GM20000 (cell line): Measurements from ENCODE around the gene LANCL1.
A peak's percentile ranks its signal among the peaks of the same experiment; 100 is the strongest.

Source experiments
- DNase-seq: peaks from one replicate; pipeline ENCODE4 v3.0.0; 2012; ENCODE audit warnings: low spot score
- CTCF ChIP-seq: IDR thresholded peaks from 2 replicates; pipeline ENCODE4 v1.5.1; 2012; ENCODE audit warnings: mild to moderate bottlenecking, control low read depth; ENCODE audit errors: extremely low read depth, missing control alignments

Gene LANCL1

GRCh38 chr2:210476194-210477128, at the start of gene LANCL1:
TSS of gene LANCL1 (minus strand) at chr2:210476759. CDS start at chr2:210476396, 363 bp downstream.
- no peak for TF ChIP-seq CTCF
- peak; percentile 90 for DNase-seq

GRCh38 chr2:210524533-210524932, 48.0 kb upstream of the LANCL1 start:
- TF ChIP-seq CTCF: no peak

GRCh38 chr2:210523650-210524289, 47.2 kb upstream of the LANCL1 start:
- DNase-seq: no peak
- TF ChIP-seq CTCF: no peak

More at GRCh38 chr2:210524533-210524932, 48.0 kb upstream of the LANCL1 start:
- no peak for DNase-seq

- DNase-seq: no peak
- TF ChIP-seq CTCF: no peak
Measured at GRCh38 chr2:210522399-210522798, 45.8 kb upstream of the LANCL1 start.

- TF ChIP-seq CTCF: no peak
- no peak for DNase-seq
Measured at GRCh38 chr2:210519594-210519993, 43.0 kb upstream of the LANCL1 start.

- no peak for TF ChIP-seq CTCF
- no peak for DNase-seq
Measured at GRCh38 chr2:210517264-210517663, 40.7 kb upstream of the LANCL1 start.

- no peak for TF ChIP-seq CTCF
- no peak for DNase-seq
Measured at GRCh38 chr2:210515911-210516310, 39.4 kb upstream of the LANCL1 start.
